K562 (cell line): ENCODE measurements around the gene PIANP. TPM values are rescaled to one million over a fixed set of nuclear protein-coding genes. Genes with fewer than 3 reads are reported as not detected.

Source experiments
- ATAC-seq: fragments of 200-7000 bp; cut with Tn5 transposase; 3 replicates; pipeline ENCODE4 v1.9.1; 2020; ENCODE audit warnings: moderate library complexity
- BruUV-seq: library from RNA; stranded (reverse); fragments of 400-500 nt; replicated peaks from 2 replicates; lab custom pipeline; 2021; lab: Mats Ljungman, UMichigan
- CTCF ChIA-PET: fragments of 300-600 bp; formaldehyde crosslinking; extraction: SDS; loops from one replicate; lab custom pipeline; 2021; ENCODE audit warnings: low intra/inter-chr PET ratio; lab: Yijun Ruan, JAX
- POLR2A ChIA-PET: fragments of 300-600, 350-650 bp; sonication (Branson Sonifier 250); formaldehyde crosslinking; extraction: SDS; loops from one replicate; lab custom pipeline; 2021; ENCODE audit warnings: antibody characterized with exemption, inconsistent platforms; lab: Yijun Ruan, JAX
- DNase-seq, 4 experiments: peaks; one replicate each; pipeline versions ENCODE4 v3.0.0 to v3.0.0-alpha.2; 2011 to 2018; ENCODE audit warnings: low spot score in 3 of 4, mixed read lengths in 3 of 4; ENCODE audit errors: extremely low read depth in 1 of 4
- FAIRE-seq: peaks from 2 replicates; lab custom pipeline; 2011; peaks lifted over from hg19 to GRCh38; lab: Jason Lieb, UNC
- H2AFZ ChIP-seq: 2 replicates; pipeline ENCODE4 v1.6.0; 2011; ENCODE audit warnings: low read depth, low read length, control low read depth, inconsistent platforms
- H3K27ac ChIP-seq: fragments of 200-600 bp; 3 replicates; pipeline ENCODE4 v1.8.0; 2011; ENCODE audit warnings: low read depth, mild to moderate bottlenecking, control low read depth, inconsistent platforms, low read length, moderate library complexity, mixed read lengths; ENCODE audit errors: extremely low read depth
- H3K27me3 ChIP-seq, 2 experiments: fragments of 300-600 bp in 1 of 2; 2 replicates in 1 of 2; 3 replicates in 1 of 2; pipeline versions ENCODE4 v1.6.0 to v1.8.0; 2011; ENCODE audit warnings: inconsistent platforms in 2 of 2, low read length in 2 of 2, mild to moderate bottlenecking in 1 of 2, mixed read lengths in 1 of 2, moderate library complexity in 1 of 2; ENCODE audit not compliant: control insufficient read depth in 2 of 2, insufficient read depth in 2 of 2
- H3K36me3 ChIP-seq: fragments of 300-600 bp; 3 replicates; pipeline ENCODE4 v1.8.0; 2011; ENCODE audit warnings: mild to moderate bottlenecking, low read length, inconsistent platforms; ENCODE audit not compliant: control insufficient read depth, insufficient read depth
- H3K4me1 ChIP-seq, 2 experiments: fragments of 200-600 bp in 1 of 2; replicated peaks in 1 of 2; 2 replicates in 1 of 2; 3 replicates in 1 of 2; pipeline versions ENCODE4 v1.5.1 to v1.8.0; 2011; ENCODE audit warnings: inconsistent platforms in 2 of 2, low read length in 2 of 2, mild to moderate bottlenecking in 1 of 2, mixed read lengths in 1 of 2, moderate library complexity in 1 of 2; ENCODE audit not compliant: control insufficient read depth in 2 of 2, insufficient read depth in 2 of 2
- H3K4me2 ChIP-seq: 2 replicates; pipeline ENCODE4 v1.6.1; 2011; ENCODE audit warnings: low read length, control low read depth, inconsistent platforms, mixed read lengths; ENCODE audit not compliant: insufficient read depth
- H3K4me3 ChIP-seq: fragments of 200-600 bp; sonication (generic), shearing (Covaris generic); 2 replicates; pipeline ENCODE4 v1.5.1; 2016; ENCODE audit warnings: control low read depth, inconsistent platforms
- H3K79me2 ChIP-seq: fragments of 200-600 bp; 3 replicates; pipeline ENCODE4 v1.8.0; 2011; ENCODE audit warnings: low read length, inconsistent platforms; ENCODE audit not compliant: control insufficient read depth, insufficient read depth
- H3K9ac ChIP-seq, 2 experiments: 2 replicates each; pipeline versions ENCODE4 v1.6.0 to v1.6.1; 2011; ENCODE audit warnings: low read depth in 2 of 2, low read length in 2 of 2, control low read depth in 1 of 2, inconsistent platforms in 1 of 2, mild to moderate bottlenecking in 1 of 2, mixed read lengths in 1 of 2; ENCODE audit not compliant: insufficient read depth in 1 of 2
- H3K9me1 ChIP-seq: one replicate; pipeline ENCODE4 v1.6.0; 2011; ENCODE audit warnings: inconsistent platforms, mild to moderate bottlenecking, low read length, moderate library complexity; ENCODE audit not compliant: control insufficient read depth, insufficient read depth
- H3K9me3 ChIP-seq: replicated peaks from 2 replicates; pipeline ENCODE4 v1.5.1; 2011; ENCODE audit warnings: low read depth, low read length, inconsistent platforms; ENCODE audit not compliant: control insufficient read depth, insufficient read depth
- H4K20me1 ChIP-seq: replicated peaks from 2 replicates; pipeline ENCODE4 v1.6.1; 2011; ENCODE audit warnings: low read length, inconsistent platforms, mixed read lengths; ENCODE audit not compliant: control insufficient read depth, insufficient read depth
- CBX3 ChIP-seq, 2 experiments: IDR thresholded peaks; 1 replicate in 1 of 2; 2 replicates in 1 of 2; pipeline ENCODE4 v1.6.1; 2012; ENCODE audit warnings: inconsistent platforms in 2 of 2, low read length in 2 of 2, borderline replicate concordance in 1 of 2, control low read depth in 1 of 2
- NR0B1 ChIP-seq: fragments of 450-650 bp; IDR thresholded peaks from one replicate; pipeline ENCODE4 v1.6.1; 2018; ENCODE audit warnings: mild to moderate bottlenecking, moderate library complexity; ENCODE audit not compliant: partially characterized antibody
- TRIM24 ChIP-seq, 2 experiments: fragments of 450-650 bp; IDR thresholded peaks; 2 replicates each; pipeline ENCODE4 v1.6.1; 2016
- ZNF280A ChIP-seq: fragments of 450-650 bp; IDR thresholded peaks from 2 replicates; pipeline ENCODE4 v1.6.1; 2018; ENCODE audit warnings: mild to moderate bottlenecking, low read depth; ENCODE audit not compliant: partially characterized antibody
- ZNF76 ChIP-seq: fragments of 250-450 bp; sonication (Bioruptor Pico); IDR thresholded peaks from 2 replicates; pipeline ENCODE4 v1.4.0; 2020; ENCODE audit warnings: mild to moderate bottlenecking, moderate library complexity, borderline replicate concordance
- WGBS: fragments of 100-300 bp; shearing (Covaris generic); methylation state at CpG from one replicate; pipeline ENCODE4 v1.1.6; 2016; ENCODE audit warnings: low coverage, mixed read lengths; ENCODE audit not compliant: insufficient coverage; ENCODE audit errors: missing lambda C conversion rate; 5-methylcytosine and 5-hydroxymethylcytosine counted together
- in situ Hi-C: fragments of 300-500 bp; cut with MboI; formaldehyde crosslinking; loops from 4 replicates; pipeline ENCODE4 v1.15.0; 2018; ENCODE audit warnings: inconsistent platforms, mixed read lengths
- intact Hi-C: fragments of 100-400 bp; cut with micrococcal nuclease; formaldehyde crosslinking; loops from 2 replicates; pipeline ENCODE4 v1.14.2; 2022
- polyA plus RNA-seq, 8 experiments: library from polyadenylated mRNA; depleted of rRNA in 4 of 8; stranded (reverse) in 5 of 8; unstranded in 3 of 8; fragments of >200 nt; fragmentation: Nextera tagmentation in 2 of 8; fragmentation: Illumina TruSeq in 1 of 8; extraction: Ambion mirVana in 2 of 8; extraction: Trizol in 1 of 8; gene quantifications; 2 replicates each; pipeline versions ENCODE4 v1.2.1 to v1.2.3, GENCODE V29; 2011 to 2014; ENCODE audit warnings: inconsistent platforms in 1 of 8, missing spikeins in 1 of 8
- total RNA-seq, 7 experiments: library from RNA; depleted of rRNA in 6 of 7; stranded (reverse); fragments of >200 nt in 6 of 7; fragmentation: Illumina TruSeq in 2 of 7; extraction: Trizol in 2 of 7; gene quantifications; 2 replicates each; pipeline versions ENCODE4 v1.2.1 to v1.2.3, GENCODE V29; 2011 to 2021; ENCODE audit warnings: low replicate concordance in 1 of 7

PIANP gene
- total and polyA plus RNA-seq, 9 of the 15 experiments (the other 6 are each of a cell fraction or from before 2014, with no cell fraction given): 0.07 TPM; not detected in 8

GRCh38 chr12:6736754-6737153 lies 36.1 kb upstream of the PIANP start:
- FAIRE-seq (no peak), ATAC-seq (no peak), DNase-seq (no peak)
- ChIA-PET CTCF (interaction anchor here (0.7 kb wide), 1 partner anchor 89 kb away, joined by 5 read pairs; no protein-coding TSS in a partner anchor), POLR2A (interaction anchor here (0.8 to 1.4 kb wide), 2 partner anchors 13 to 29 kb away, joined by 3 to 5 read pairs; partner anchors contain the start of genes COPS7A and PTMS)
- peak; percentile 38 for TF ChIP-seq ZNF280A
- peak in 1 of 2 experiments; percentile 90; a peak in 2 of 3 replicates for TF ChIP-seq CBX3 (IDR thresholded peaks at IDR 0.05; ENCODE audit: borderline replicate concordance in 1 of 2, low read length in 2 of 2)
- TF ChIP-seq ZNF76 (CRISPR knock-in tag): no peak
- no peak for TF ChIP-seq NR0B1
- peak; percentile 31 to 51; a peak in 1 of 4 replicates for TF ChIP-seq TRIM24 (IDR thresholded peaks at IDR 0.05)
- Histone ChIP-seq H3K27me3 (no peaks in the 10 kb centered on the region), H3K9me3 (no peaks in the 10 kb centered on the region; the same call in 1 of the 2 replicates), H3K79me2 (no peaks in the 10 kb centered on the region), H3K4me1 (peaks cover 0 to 2% of the 10 kb centered on the region in 2 experiments; a peak in 2 of 5 replicates), H3K9ac (no peak overlapping the region), H3K27ac (no peak overlapping the region), H3K4me2 (no peak overlapping the region), H3K9me1 (no peaks in the 10 kb centered on the region), H2AFZ (no peak overlapping the region), H4K20me1 (no peaks in the 10 kb centered on the region), H3K4me3 (no peak overlapping the region), H3K36me3 (no peaks in the 10 kb centered on the region)
- BruUV-seq: no TSS peak
- 81% methylated on average over 4 of the region's 5 CpGs for WGBS
- in situ Hi-C loops: no loop called here
- intact Hi-C loops: no loop called here
